ENCODE data around the gene SPN.
"Not testable (repeated sequence)": the region's sequence is repeated elsewhere in the genome, so short reads cannot be mapped to it uniquely, and the experiment has no call there.

SPN gene

GRCh38 chr16:29663016-29663806 is at the start of gene SPN:
TSS of gene SPN (plus strand) at chr16:29663247. CDS start at chr16:29663729, 482 bp downstream.
- peak; percentile 99 for DNase-seq

DNA sequence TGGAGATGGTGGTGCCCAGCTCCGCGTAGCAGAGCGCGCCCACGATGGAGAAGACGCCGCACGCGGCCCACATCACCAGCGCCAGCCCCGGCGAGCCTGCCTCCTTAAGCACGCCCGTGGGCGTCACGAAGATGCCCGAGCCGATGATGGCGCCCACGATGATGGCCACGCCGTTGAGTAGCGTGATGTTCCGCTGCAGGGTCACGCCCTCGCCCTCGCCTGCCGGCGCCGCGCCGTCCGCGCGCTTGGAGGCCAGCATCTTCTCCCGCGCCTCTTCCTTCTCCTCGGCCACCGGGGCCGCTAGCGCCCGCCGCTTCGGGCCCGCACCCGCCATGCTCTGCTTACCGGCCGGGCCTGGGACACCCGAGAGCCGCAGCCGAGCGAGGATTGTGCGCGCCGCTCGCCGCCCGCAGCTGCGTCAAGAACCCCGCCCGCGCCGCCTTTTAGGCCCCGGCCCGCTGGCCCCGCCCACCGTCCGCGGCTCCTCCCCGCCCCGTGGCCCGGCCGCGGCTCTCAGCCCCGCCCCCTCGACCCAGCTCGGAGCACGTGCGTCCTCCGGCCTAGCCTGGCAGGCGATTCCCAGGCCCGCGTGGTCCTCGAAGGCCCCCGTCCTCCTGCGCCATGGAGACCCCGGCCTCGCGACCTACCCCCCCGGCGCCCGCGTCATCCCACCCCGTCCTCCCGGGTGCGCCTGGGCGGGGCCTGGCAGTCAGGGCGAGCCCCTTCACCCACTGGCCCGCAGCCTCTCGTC is 49.6 kb upstream of the SPN start:
- DNase-seq = peak; percentile 96

- DNase-seq = not testable (repeated sequence)
Measured at GRCh38 chr16:29614691-29615314, 48.2 kb upstream of the SPN start.

GRCh38 chr16:29616127-29616526 is 46.9 kb upstream of the SPN start:
- not testable (repeated sequence) for DNase-seq

DNA sequence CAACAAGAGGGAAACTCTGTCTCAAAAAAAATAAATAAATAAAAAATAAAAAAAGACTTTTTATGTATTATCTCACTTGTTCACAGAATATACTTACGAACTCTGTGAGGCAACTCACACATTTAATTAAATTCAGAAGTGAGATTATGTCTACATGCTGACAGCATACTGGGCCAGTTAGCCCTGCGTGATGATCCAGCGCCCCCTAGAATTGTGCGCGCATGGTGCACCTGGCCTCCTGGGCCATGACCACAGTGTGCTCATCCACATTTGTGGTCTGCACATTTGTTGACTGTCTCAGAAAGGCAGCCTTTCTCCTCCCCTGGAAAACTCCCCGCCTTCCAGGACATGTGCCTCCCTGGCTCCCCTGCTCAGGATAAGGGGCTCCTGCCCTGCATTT is 42.5 kb upstream of the SPN start:
- DNase-seq = peak; percentile 74

GRCh38 chr16:29622738-29623137 is 40.3 kb upstream of the SPN start:
- DNase-seq = peak; percentile 69

- DNase-seq = not testable (repeated sequence)
Measured at GRCh38 chr16:29623253-29623652, 39.8 kb upstream of the SPN start.

DNA sequence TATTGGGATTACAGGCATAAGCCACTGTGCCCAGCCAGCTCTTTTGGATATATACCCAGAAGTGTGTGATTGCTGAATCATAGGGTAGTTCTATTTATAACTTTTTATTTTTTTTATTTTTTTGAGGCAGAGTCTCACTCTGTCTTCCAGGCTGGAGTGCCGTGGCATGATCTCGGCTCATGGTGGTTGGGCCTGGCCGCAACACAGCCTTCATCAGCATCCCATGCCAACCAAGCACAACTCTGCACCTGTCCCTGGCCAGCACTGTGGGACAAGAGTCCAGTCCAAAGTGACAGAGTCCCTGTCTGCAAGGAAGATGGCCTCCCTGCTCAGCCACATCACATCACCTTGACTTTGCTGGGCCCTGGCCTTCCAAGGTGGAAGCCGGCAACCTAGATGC is 37.9 kb upstream of the SPN start:
- not testable (repeated sequence) for DNase-seq

- DNase-seq = peak; percentile 71
Measured at GRCh38 chr16:29626778-29627331, 36.2 kb upstream of the SPN start.

DNA sequence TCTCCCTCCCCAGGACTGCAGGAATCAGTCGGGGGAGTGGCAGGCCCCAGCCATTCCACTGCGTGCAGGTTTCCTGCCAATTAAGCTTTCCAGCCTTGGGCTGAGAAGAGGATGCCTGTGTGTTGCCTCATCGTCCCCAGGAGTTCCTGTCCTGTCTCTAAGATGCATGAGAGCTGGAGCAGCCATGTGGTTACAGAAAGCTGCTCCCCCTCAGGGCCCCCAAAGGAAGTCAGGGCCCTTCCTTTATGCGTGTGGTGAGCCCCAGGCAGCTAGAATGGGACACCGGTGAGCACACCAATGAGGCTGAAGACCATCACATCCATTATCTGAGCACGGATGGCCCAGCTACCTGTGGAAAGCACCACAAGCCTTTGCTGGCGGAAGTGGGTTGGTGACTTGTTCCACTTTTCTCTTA is 35.4 kb upstream of the SPN start:
- peak; percentile 72 for DNase-seq

- not testable (repeated sequence) for DNase-seq
Measured at GRCh38 chr16:29628707-29629106, 34.3 kb upstream of the SPN start.

GRCh38 chr16:29629318-29629717 is 33.7 kb upstream of the SPN start:
- DNase-seq = not testable (repeated sequence)

DNA sequence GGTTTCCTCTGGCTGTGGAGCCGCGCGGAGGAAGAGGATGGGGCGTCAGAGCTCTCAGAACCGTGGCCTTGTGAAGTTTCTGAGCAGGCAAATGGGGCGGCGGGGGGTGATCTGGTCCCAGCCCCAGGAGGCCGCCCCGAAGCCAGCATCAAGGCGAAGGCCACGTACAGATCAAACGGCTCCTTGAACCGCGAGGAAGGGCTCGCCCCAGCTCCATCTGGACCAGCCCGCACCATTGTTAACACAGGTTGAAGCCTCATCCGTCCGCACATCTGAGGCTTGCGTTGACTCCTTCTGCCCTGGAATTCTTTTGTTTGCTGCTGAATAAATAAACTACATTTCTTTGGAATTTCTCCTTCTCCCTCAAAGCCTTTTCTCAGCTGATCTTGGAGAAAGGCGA is 31.4 kb upstream of the SPN start:
- DNase-seq = not testable (repeated sequence)

GRCh38 chr16:29635902-29636301 is 27.1 kb upstream of the SPN start:
- DNase-seq = not testable (repeated sequence)

GRCh38 chr16:29636368-29636767 is 26.7 kb upstream of the SPN start:
- not testable (repeated sequence) for DNase-seq

- DNase-seq = not testable (repeated sequence)
Measured at GRCh38 chr16:29638751-29639150, 24.3 kb upstream of the SPN start.

DNA sequence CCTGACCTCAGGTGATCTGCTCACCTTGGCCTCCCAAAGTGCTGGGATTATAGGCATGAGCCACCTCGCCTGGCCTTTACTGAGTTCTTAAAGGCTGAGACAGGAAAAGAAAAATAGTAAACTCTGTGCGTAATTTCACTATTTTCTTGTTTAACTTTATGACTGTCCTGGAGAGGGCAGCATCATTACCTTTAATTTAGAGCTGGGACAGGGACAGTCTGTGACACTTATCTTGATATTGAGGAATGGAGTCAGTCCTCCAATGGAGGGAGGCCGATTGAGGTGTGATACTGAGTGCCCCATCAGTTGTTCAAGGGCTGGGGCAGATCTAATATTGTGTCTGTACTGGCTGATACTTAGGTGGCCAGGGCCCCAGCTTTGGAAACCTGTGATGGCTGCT is 21.5 kb upstream of the SPN start:
- peak; percentile 85 for DNase-seq

- DNase-seq = peak; percentile 50
Measured at GRCh38 chr16:29643596-29643995, 19.5 kb upstream of the SPN start.

DNA sequence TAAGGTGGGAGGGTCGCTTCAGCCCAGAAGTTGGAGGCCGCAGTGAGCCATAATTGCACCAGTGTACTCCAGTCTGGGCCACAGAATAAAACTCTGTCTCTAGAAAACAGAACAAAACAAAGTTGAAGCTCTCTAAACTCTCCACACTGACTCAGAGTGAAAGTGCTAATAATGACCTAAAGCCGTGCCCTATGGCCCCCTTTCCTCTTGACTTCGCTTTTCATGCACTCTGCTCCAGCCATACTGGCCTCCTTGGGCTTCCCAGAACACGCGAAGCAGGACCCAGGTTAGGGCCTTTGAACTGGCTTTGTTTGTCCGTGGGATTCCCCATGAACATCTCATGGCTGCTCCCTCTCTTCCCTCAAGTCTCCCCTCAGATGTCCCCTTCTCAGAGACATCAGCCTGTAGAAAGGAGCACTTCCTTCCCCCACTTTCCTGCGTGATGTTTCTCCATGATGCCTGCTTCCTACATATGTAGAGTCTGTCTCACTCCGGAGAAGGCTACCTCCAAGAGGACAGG is 18.6 kb upstream of the SPN start:
- no peak for DNase-seq

DNA sequence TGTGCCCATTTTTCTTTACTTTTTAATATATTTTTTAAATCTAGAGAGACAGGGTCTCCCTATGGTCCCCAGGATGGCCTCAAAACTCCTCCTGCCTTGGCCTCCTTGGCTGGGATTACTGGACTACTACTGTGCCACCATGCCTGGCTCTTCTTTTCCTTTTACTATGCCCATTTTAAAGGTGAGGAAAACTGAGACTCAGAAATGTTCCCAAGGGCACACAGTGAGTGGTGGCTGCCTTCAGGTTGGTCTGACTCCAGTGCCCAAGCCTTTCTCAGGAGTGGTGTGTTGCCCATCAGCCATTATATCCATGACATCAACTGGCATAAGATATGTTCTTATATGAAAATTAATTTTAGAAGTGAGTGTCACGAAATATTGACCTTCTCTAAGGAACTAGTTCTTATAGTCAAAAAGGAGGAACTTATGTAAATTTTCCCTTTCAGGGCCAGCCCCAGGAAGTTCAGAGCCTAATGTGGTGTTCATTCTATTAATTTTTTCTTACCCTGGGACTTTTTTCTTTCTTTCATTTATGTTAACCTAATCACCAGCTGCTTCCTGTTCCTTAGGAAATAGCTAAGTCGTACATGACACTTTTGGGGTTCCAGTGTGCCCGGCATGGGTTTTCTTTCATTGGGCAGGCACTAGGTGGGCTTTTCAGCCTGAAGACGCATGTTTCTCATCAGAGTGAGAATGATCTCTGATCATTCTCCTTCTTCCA is 17.9 kb upstream of the SPN start:
- peak; percentile 64 for DNase-seq

DNA sequence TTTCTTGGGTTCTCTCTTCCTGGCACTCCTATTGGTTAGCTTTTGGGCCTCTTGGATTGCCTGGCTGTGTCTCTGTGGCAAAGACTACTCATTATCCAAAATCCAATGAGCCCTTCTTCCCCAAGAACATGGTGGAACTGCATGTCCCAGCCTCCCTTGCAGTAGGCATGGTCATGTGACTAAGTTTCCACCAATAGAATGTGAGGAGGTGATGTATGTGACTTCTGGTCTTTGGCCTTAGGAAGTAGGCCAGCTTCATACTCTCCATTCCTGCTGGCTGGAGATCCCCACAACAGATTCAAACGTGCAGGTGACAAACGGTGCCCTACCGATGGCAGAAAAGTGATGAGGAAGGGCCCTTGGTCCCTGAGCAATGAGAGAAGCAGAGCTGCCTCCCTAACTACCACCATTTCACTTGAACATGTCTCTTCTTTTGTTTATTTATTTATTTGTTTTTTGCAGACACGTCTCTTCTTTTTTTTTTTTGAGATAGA is 17.3 kb upstream of the SPN start:
- peak; percentile 91 for DNase-seq

GRCh38 chr16:29646947-29647346 is 16.1 kb upstream of the SPN start:
- no peak for DNase-seq

All from hematopoietic multipotent progenitor cell treated with erythropoietin and hydrocortisone succinate and interleukin-3 and kit ligand, for 4 days (in vitro differentiated cells).